Osteoblast (primary cell): ENCODE results near the gene ZKSCAN1. TPM values are rescaled to one million over a fixed set of nuclear protein-coding genes. Genes with fewer than 3 reads are reported as not detected.

Source experiments
- DNase-seq: peaks from one replicate; pipeline ENCODE4 v3.0.0; 2011; ENCODE audit warnings: low spot score, mixed read lengths; ENCODE audit not compliant: insufficient read length; ENCODE audit errors: missing footprints
- H2AFZ ChIP-seq: 2 replicates; pipeline ENCODE4 v1.6.0; 2011; ENCODE audit warnings: mild to moderate bottlenecking, low read length
- H3K27ac ChIP-seq: 2 replicates; pipeline ENCODE4 v1.5.1; 2011; ENCODE audit warnings: mild to moderate bottlenecking, low read depth, low read length, moderate library complexity
- H3K27me3 ChIP-seq: 2 replicates; pipeline ENCODE4 v1.6.0; 2012; ENCODE audit warnings: mild to moderate bottlenecking, control low read depth, inconsistent platforms, low read length, moderate library complexity; ENCODE audit not compliant: insufficient read depth
- H3K36me3 ChIP-seq: 2 replicates; pipeline ENCODE4 v1.5.1; 2011; ENCODE audit warnings: mild to moderate bottlenecking, low read length, control low read depth, moderate library complexity; ENCODE audit not compliant: insufficient read depth
- H3K4me1 ChIP-seq: 2 replicates; pipeline ENCODE4 v1.5.1; 2011; ENCODE audit warnings: mild to moderate bottlenecking, low read length, control low read depth, moderate library complexity; ENCODE audit not compliant: insufficient read depth
- H3K4me2 ChIP-seq: 2 replicates; pipeline ENCODE4 v1.6.0; 2011; ENCODE audit warnings: mild to moderate bottlenecking, low read length; ENCODE audit not compliant: insufficient read depth
- H3K4me3 ChIP-seq: fragments of 200-600 bp; sonication (generic); 3 replicates; pipeline ENCODE4 v1.5.1; 2012; ENCODE audit warnings: mild to moderate bottlenecking, low read length, inconsistent platforms; ENCODE audit not compliant: insufficient read depth
- H3K79me2 ChIP-seq: 2 replicates; pipeline ENCODE4 v1.6.0; 2012; ENCODE audit warnings: mild to moderate bottlenecking, low read length, control low read depth, inconsistent platforms; ENCODE audit not compliant: insufficient read depth
- H3K9me3 ChIP-seq: 2 replicates; pipeline ENCODE4 v1.5.1; 2011; ENCODE audit warnings: low read depth, low read length, control low read depth
- H4K20me1 ChIP-seq: 2 replicates; pipeline ENCODE4 v1.6.0; 2012; ENCODE audit warnings: mild to moderate bottlenecking, low read length, control low read depth; ENCODE audit not compliant: insufficient read depth
- CTCF ChIP-seq: IDR thresholded peaks from 2 replicates; pipeline ENCODE4 v1.5.1; 2011; ENCODE audit warnings: mild to moderate bottlenecking, low read depth, low read length, moderate library complexity; ENCODE audit errors: extremely low read depth
- total RNA-seq: library from RNA; depleted of rRNA; stranded (reverse); fragments of >200 nt; gene quantifications from 2 replicates; pipeline ENCODE4 v1.2.3, GENCODE V29; 2012

Gene ZKSCAN1
- total RNA-seq, 1 donor: 46.0 TPM

GRCh38 chr7:100069991-100070390 is 54.6 kb downstream of the ZKSCAN1 start:
- H3K79me2 ChIP-seq: peaks cover 5% of the 10 kb centered on the region
- H3K4me1 ChIP-seq: no peaks in the 10 kb centered on the region
- no peak overlapping the region for H3K27ac ChIP-seq
- H2AFZ ChIP-seq: no peak overlapping the region
- H3K36me3 ChIP-seq: peaks cover 56% of the 10 kb centered on the region
- no peaks in the 10 kb centered on the region for H3K27me3 ChIP-seq
- TF ChIP-seq CTCF: no peak
- H3K4me2 ChIP-seq: no peak overlapping the region
- H4K20me1 ChIP-seq: peaks cover 2% of the 10 kb centered on the region
- H3K4me3 ChIP-seq: peak overlapping the region; percentile 6
- peaks cover 37% of the 10 kb centered on the region for H3K9me3 ChIP-seq
- no peak for DNase-seq

- Histone ChIP-seq H3K36me3 (peaks cover 68% of the 10 kb centered on the region), H2AFZ (no peak overlapping the region), H3K79me2 (peaks cover 16% of the 10 kb centered on the region), H4K20me1 (peaks cover 2% of the 10 kb centered on the region), H3K27ac (no peak overlapping the region), H3K4me1 (no peaks in the 10 kb centered on the region), H3K27me3 (no peaks in the 10 kb centered on the region), H3K4me2 (no peak overlapping the region), H3K4me3 (peak overlapping the region; percentile 24), H3K9me3 (peaks cover 37% of the 10 kb centered on the region)
- no peak for TF ChIP-seq CTCF
- peak; percentile 11 for DNase-seq
These were observed 55.8 kb downstream of the ZKSCAN1 start for GRCh38 chr7:100071018-100071723.

GRCh38 chr7:100072462-100072861 is 57.1 kb downstream of the ZKSCAN1 start:
- TF ChIP-seq CTCF: no peak
- H3K79me2 ChIP-seq: peaks cover 27% of the 10 kb centered on the region
- H3K36me3 ChIP-seq: peaks cover 79% of the 10 kb centered on the region
- H3K9me3 ChIP-seq: peaks cover 37% of the 10 kb centered on the region
- no peak overlapping the region for H3K4me3 ChIP-seq
- H3K4me1 ChIP-seq: no peaks in the 10 kb centered on the region
- H3K4me2 ChIP-seq: no peak overlapping the region
- no peak overlapping the region for H2AFZ ChIP-seq
- H3K27me3 ChIP-seq: no peaks in the 10 kb centered on the region
- H4K20me1 ChIP-seq: peaks cover 5% of the 10 kb centered on the region
- no peak overlapping the region for H3K27ac ChIP-seq
- peak; percentile 13 for DNase-seq

GRCh38 chr7:100074841-100075240 is 59.4 kb downstream of the ZKSCAN1 start:
- Histone ChIP-seq H4K20me1 (peaks cover 18% of the 10 kb centered on the region), H3K27ac (no peak overlapping the region), H3K79me2 (peaks cover 50% of the 10 kb centered on the region), H3K4me3 (no peak overlapping the region), H3K27me3 (no peaks in the 10 kb centered on the region), H3K9me3 (peaks cover 35% of the 10 kb centered on the region), H3K4me2 (no peak overlapping the region), H3K36me3 (peaks cover 87% of the 10 kb centered on the region), H2AFZ (no peak overlapping the region), H3K4me1 (peaks cover 2% of the 10 kb centered on the region)
- DNase-seq: no peak
- TF ChIP-seq CTCF: no peak
